Endothelial cell of umbilical vein (primary cell): ENCODE measurements around the gene PNPLA7. TPM values are rescaled to one million over a fixed set of nuclear protein-coding genes. Genes with fewer than 3 reads are reported as not detected.

Experiments
- BruUV-seq: library from RNA; stranded (reverse); fragments of 400-500 nt; replicated peaks from 2 replicates; lab custom pipeline; 2021; lab: Mats Ljungman, UMichigan
- CTCF ChIA-PET: fragments of 300-600, 350-600 bp; sonication (Branson Sonifier 250); formaldehyde crosslinking; loops from one replicate; lab custom pipeline; 2021; ENCODE audit warnings: antibody characterized with exemption, inconsistent platforms; lab: Charles Lee
- POLR2A ChIA-PET: fragments of 300-600, 350-600 bp; sonication (Branson Sonifier 250); formaldehyde crosslinking; loops from one replicate; lab custom pipeline; 2021; ENCODE audit warnings: antibody characterized with exemption, inconsistent platforms; lab: Charles Lee
- DNase-seq: peaks from one replicate; pipeline ENCODE4 v3.0.0-alpha.2; 2011; ENCODE audit warnings: low read depth, low spot score
- FAIRE-seq: peaks from 2 replicates; lab custom pipeline; 2011; peaks lifted over from hg19 to GRCh38; lab: Jason Lieb, UNC
- H2AFZ ChIP-seq: 2 replicates; pipeline ENCODE4 v1.6.0; 2012; ENCODE audit warnings: low read depth, low read length, control low read depth, inconsistent platforms
- H3K27ac ChIP-seq: 2 replicates; pipeline ENCODE4 v1.5.1; 2011; ENCODE audit warnings: low read depth, mild to moderate bottlenecking, control low read depth, low read length, moderate library complexity; ENCODE audit not compliant: insufficient read depth
- H3K27me3 ChIP-seq, 2 experiments: 2 replicates each; pipeline versions ENCODE4 v1.6.0 to v1.6.1; 2011; ENCODE audit warnings: low read length in 2 of 2, mixed read lengths in 1 of 2; ENCODE audit not compliant: control insufficient read depth in 2 of 2, insufficient read depth in 2 of 2
- H3K36me3 ChIP-seq, 2 experiments: 2 replicates in 1 of 2; 3 replicates in 1 of 2; pipeline ENCODE4 v1.5.1; 2011; ENCODE audit warnings: low read length in 2 of 2, mild to moderate bottlenecking in 1 of 2, moderate library complexity in 1 of 2; ENCODE audit not compliant: control insufficient read depth in 2 of 2, insufficient read depth in 2 of 2; ENCODE audit errors: extremely low read depth in 1 of 2
- H3K4me1 ChIP-seq: 3 replicates; pipeline ENCODE4 v1.5.1; 2011; ENCODE audit warnings: mild to moderate bottlenecking, low read length; ENCODE audit not compliant: control insufficient read depth, insufficient read depth; ENCODE audit errors: extremely low read depth
- H3K4me2 ChIP-seq: 2 replicates; pipeline ENCODE4 v1.6.1; 2011; ENCODE audit warnings: low read length, control low read depth, mixed read lengths; ENCODE audit not compliant: insufficient read depth
- H3K4me3 ChIP-seq, 3 experiments: fragments of 200-600 bp in 1 of 3; sonication (generic), shearing (Covaris generic) in 1 of 3; replicated peaks in 1 of 3; 2 replicates each; pipeline ENCODE4 v1.5.1; 2011 to 2016; ENCODE audit warnings: control low read depth in 3 of 3, low read length in 3 of 3, mild to moderate bottlenecking in 2 of 3, inconsistent platforms in 1 of 3, low read depth in 1 of 3, moderate library complexity in 1 of 3; ENCODE audit not compliant: insufficient read depth in 1 of 3
- H3K79me2 ChIP-seq: 2 replicates; pipeline ENCODE4 v1.6.0; 2012; ENCODE audit warnings: low read length, inconsistent platforms; ENCODE audit not compliant: control insufficient read depth, insufficient read depth
- H3K9ac ChIP-seq: replicated peaks from 2 replicates; pipeline ENCODE3; 2011; ENCODE audit warnings: low read length, control low read depth; ENCODE audit not compliant: insufficient read depth; ENCODE audit errors: extremely low read depth
- H3K9me1 ChIP-seq: replicated peaks from 3 replicates; pipeline ENCODE4 v1.6.0; 2011; ENCODE audit warnings: mild to moderate bottlenecking, low read length; ENCODE audit not compliant: control insufficient read depth, insufficient read depth; ENCODE audit errors: extremely low read depth
- H3K9me3 ChIP-seq: replicated peaks from 2 replicates; pipeline ENCODE4 v1.5.1; 2012; ENCODE audit warnings: low read length, inconsistent platforms; ENCODE audit not compliant: control insufficient read depth, insufficient read depth
- H4K20me1 ChIP-seq: replicated peaks from 2 replicates; pipeline ENCODE3; 2011; ENCODE audit warnings: mild to moderate bottlenecking, low read length; ENCODE audit not compliant: control insufficient read depth, insufficient read depth; ENCODE audit errors: extremely low read depth
- CTCF ChIP-seq, 2 donors: IDR thresholded peaks; 1 replicate in 1 of 2; 2 replicates in 1 of 2; pipeline ENCODE4 v1.5.1; 2011; ENCODE audit warnings: low read length in 2 of 2, mild to moderate bottlenecking in 2 of 2, moderate library complexity in 2 of 2, control low read depth in 1 of 2, inconsistent platforms in 1 of 2, low read depth in 1 of 2; ENCODE audit not compliant: insufficient read depth in 1 of 2; ENCODE audit errors: extremely low read depth in 1 of 2
- EZH2 ChIP-seq: IDR thresholded peaks from 2 replicates; pipeline ENCODE4 v1.6.1; 2012; ENCODE audit warnings: borderline replicate concordance, low read depth, mild to moderate bottlenecking, moderate library complexity, low read length, inconsistent platforms; ENCODE audit not compliant: severe bottlenecking
- FOS ChIP-seq: IDR thresholded peaks from 2 replicates; pipeline ENCODE4 v1.6.1; 2011; ENCODE audit warnings: mild to moderate bottlenecking, low read length, moderate library complexity, borderline replicate concordance; ENCODE audit not compliant: insufficient read depth
- GATA2 ChIP-seq: IDR thresholded peaks from 2 replicates; pipeline ENCODE4 v1.7.0; 2011; ENCODE audit warnings: low read depth, mild to moderate bottlenecking, moderate library complexity, mixed read lengths, low read length; ENCODE audit not compliant: insufficient read length, insufficient read depth
- JUN ChIP-seq: IDR thresholded peaks from 2 replicates; pipeline ENCODE4 v1.6.1; 2011; ENCODE audit warnings: borderline replicate concordance, low read depth; ENCODE audit not compliant: insufficient read length, insufficient read depth
- MAX ChIP-seq: IDR thresholded peaks from 2 replicates; pipeline ENCODE4 v1.6.1; 2011; ENCODE audit not compliant: insufficient read depth, insufficient read length
- MYC ChIP-seq: IDR thresholded peaks from one replicate; pipeline ENCODE4 v1.6.1; 2011; ENCODE audit warnings: mild to moderate bottlenecking, low read depth, low read length
- POLR2A ChIP-seq: IDR thresholded peaks from 2 replicates; pipeline ENCODE4 v1.6.1; 2012; ENCODE audit warnings: low read depth, mild to moderate bottlenecking, control low read depth, low read length
- POLR2AphosphoS5 ChIP-seq: IDR thresholded peaks from 2 replicates; pipeline ENCODE4 v1.6.1; 2012; ENCODE audit warnings: low read depth, mild to moderate bottlenecking, control low read depth, low read length, moderate library complexity; ENCODE audit not compliant: insufficient read depth
- dilution Hi-C: fragments of 300-500 bp; cut with MboI; formaldehyde crosslinking; loops from one replicate; pipeline ENCODE4 v1.15.0; 2019; ENCODE audit warnings: low sequenced_read_pairs; ENCODE audit not compliant: extremely low pct_ligation_motif_present
- intact Hi-C: fragments of 100-400 bp; cut with micrococcal nuclease; formaldehyde crosslinking; loops from one replicate; pipeline ENCODE4 v1.10.0; 2022
- polyA plus RNA-seq, 4 experiments: library from polyadenylated mRNA; depleted of rRNA in 3 of 4; stranded (reverse) in 3 of 4; unstranded in 1 of 4; fragments of >200 nt; gene quantifications; 2 replicates each; pipeline versions ENCODE4 v1.2.1 to v1.2.3, GENCODE V29; 2011 to 2012; ENCODE audit warnings: missing spikeins in 1 of 4
- total RNA-seq: library from RNA; stranded (reverse); gene quantifications from 2 replicates; pipeline ENCODE4 v1.2.3, GENCODE V29; 2021

Gene PNPLA7
- total and polyA plus RNA-seq, 2 donors (not counting 3 experiments of a cell fraction or from before 2014, with no cell fraction given) = 1.0 to 1.9 TPM

- ChIA-PET CTCF (interaction anchor here (1.4 to 4.5 kb wide), 3 partner anchors 9 to 12 kb away, joined by 3 to 28 read pairs (median 3); partner anchors contain the start of genes EXD3 and NOXA1), POLR2A (no interaction called here)
- Histone ChIP-seq H3K27ac (no peak overlapping the region), H3K9me1 (no peaks in the 10 kb centered on the region), H3K9me3 (no peaks in the 10 kb centered on the region), H3K36me3 (no peaks in the 10 kb centered on the region), H3K4me3 (no peak overlapping the region), H3K79me2 (no peaks in the 10 kb centered on the region), H3K4me2 (no peak overlapping the region), H2AFZ (no peak overlapping the region), H3K4me1 (no peaks in the 10 kb centered on the region), H4K20me1 (no peaks in the 10 kb centered on the region), H3K27me3 (no peaks in the 10 kb centered on the region), H3K9ac (no peak overlapping the region)
- FAIRE-seq (no peak), DNase-seq (no peak)
- dilution Hi-C loops (no loop called here), intact Hi-C loops (no loop called here)
- BruUV-seq = no TSS peak
- TF ChIP-seq CTCF (IDR thresholded peaks at IDR 0.05; ENCODE audit: extremely low read depth in 1 of 2, insufficient read depth in 1 of 2, low read depth in 1 of 2, low read length in 2 of 2) (no peak), GATA2 (no peak), FOS (no peak), EZH2 (no peak), MYC (no peak), POLR2A (no peak), POLR2AphosphoS5 (no peak), JUN (no peak), MAX (no peak)
These were observed 116.8 kb downstream of the PNPLA7 start for GRCh38 chr9:137433349-137433915.
